ENCODE data around the gene EXOC6.

Gene EXOC6

GRCh38 chr10:92832998-92833650, 15.2 kb upstream of the EXOC6 start:
- in situ Hi-C loops (cut with HindIII; ENCODE audit: low sequenced_read_pairs): no loop called here

DNA sequence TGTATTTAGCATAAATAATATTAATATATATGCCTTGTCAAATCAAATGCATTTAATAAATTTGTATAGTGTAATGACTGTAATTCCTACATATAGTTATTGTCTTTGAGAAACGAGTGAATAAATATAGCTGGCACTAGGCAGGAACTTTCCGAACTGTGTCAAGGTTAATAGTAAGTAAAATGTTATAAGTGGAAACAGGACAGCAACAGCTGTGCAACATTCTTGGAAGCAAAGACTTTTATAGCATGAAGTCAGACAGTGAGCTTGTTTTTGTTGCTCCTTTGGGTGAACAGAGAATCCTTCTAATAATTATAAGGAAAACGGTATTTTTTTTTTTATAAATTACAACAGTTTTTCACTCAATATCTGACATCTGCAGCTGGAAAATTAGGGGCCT, 14.0 kb upstream of the EXOC6 start:
- in situ Hi-C loops (cut with HindIII; ENCODE audit: low sequenced_read_pairs): no loop called here

- in situ Hi-C loops (cut with HindIII; ENCODE audit: low sequenced_read_pairs): no loop called here
These were observed 13.3 kb upstream of the EXOC6 start for GRCh38 chr10:92834986-92835385.

- in situ Hi-C loops (cut with HindIII; ENCODE audit: low sequenced_read_pairs): no loop called here
These were observed 10.9 kb upstream of the EXOC6 start for GRCh38 chr10:92837456-92837855.

DNA sequence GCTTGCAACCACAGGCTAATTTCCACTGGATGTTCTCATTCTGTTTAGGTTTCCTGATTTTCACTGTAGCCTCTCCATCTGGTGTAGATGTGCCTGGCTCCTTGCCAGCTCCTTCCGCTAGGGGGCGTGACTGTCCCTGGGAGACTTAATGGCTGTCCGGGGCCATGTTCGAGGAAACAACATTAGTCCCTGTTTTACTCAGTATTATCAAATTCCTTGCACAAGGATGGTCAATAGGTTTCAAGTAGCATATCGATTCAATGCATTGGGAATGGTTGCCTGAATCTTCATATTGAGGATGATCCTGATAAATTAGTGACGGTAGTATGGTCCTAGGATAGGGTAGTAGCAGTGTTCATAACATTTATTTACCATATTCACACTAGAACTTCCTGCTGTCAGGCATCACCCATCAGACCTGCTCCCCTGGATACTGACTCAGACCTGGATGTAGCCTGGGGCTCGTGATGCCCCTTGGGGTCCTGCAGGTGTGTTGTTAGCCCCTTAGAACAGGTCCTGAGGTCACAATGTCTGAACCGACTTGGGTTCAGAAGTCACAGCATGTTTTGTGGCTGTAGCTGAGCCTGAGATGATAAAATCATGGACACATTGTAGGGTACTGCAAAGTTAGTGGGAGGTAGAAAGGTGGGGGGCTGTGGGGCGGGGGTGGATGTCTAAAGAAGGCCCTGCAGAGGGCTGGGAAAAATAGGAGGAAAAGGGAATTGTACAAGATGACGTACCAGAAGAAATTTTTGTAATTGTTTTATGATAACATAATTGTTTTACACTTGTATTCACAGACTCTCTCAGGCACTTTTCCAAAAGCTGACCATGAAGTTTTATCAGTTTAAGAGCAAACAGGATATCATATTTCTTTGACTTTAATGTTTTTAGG, 8.9 kb upstream of the EXOC6 start:
- in situ Hi-C loops (cut with HindIII; ENCODE audit: low sequenced_read_pairs): loop anchor here (10.0 kb wide), 1 partner anchor 335 kb away; no protein-coding TSS in a partner anchor

DNA sequence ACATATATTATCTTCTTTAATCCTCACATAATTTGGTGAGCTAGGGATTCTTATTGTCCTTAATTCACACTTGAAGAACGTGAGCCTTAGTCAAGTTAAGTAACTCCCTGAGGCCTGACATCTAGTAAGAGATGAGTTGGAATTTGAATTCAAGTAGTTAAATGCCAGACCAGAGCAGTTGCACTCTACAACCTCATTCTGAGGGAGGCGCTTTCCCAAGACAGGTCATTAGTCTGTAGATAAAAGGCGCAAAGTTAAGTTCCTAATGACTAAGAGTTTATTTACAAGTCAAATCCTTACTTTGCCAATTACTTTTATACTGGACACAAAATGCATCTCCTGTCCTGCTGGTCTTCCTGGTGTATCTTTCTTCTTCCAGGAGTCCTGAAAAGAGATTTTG, 3.6 kb upstream of the EXOC6 start:
- in situ Hi-C loops (cut with HindIII; ENCODE audit: low sequenced_read_pairs): loop anchor here (5.0 to 10.0 kb wide), 2 partner anchors 38 to 340 kb away; no protein-coding TSS in a partner anchor

DNA sequence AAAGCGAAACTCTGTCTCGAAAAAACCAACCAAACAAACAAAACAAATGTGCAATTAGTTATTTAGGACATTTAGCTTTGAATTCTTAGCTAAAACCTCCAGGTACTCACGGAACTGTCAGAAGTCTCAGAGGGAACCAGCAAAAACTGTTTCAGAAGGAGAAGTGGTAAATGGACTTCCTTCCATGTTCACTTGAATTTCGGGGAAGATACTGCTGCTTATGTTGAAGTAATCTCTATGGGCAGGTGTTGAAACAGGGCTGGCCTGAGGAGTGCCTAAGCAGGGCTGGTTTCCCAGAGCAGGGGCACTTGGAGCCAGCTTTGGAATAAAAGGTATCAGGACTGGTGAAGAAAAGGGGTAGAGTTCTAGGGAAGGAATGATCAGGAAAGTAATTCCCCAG, 2.4 kb upstream of the EXOC6 start:
- in situ Hi-C loops (cut with HindIII; ENCODE audit: low sequenced_read_pairs): loop anchor here (5.0 to 10.0 kb wide), 2 partner anchors 36 to 341 kb away; no protein-coding TSS in a partner anchor

- in situ Hi-C loops (cut with HindIII; ENCODE audit: low sequenced_read_pairs): loop anchor here (5.0 to 10.0 kb wide), 2 partner anchors 36 to 342 kb away; no protein-coding TSS in a partner anchor
These were observed 2.0 kb upstream of the EXOC6 start for GRCh38 chr10:92846344-92846743.

- in situ Hi-C loops (cut with HindIII; ENCODE audit: low sequenced_read_pairs): loop anchor here (5.0 to 10.0 kb wide), 2 partner anchors 35 to 342 kb away; no protein-coding TSS in a partner anchor
These were observed 1.5 kb upstream of the EXOC6 start for GRCh38 chr10:92846854-92847201.

GRCh38 chr10:92847202-92847864, 987 bp upstream of the EXOC6 start:
- in situ Hi-C loops (cut with HindIII; ENCODE audit: low sequenced_read_pairs): loop anchor here (5.0 to 10.0 kb wide), 2 partner anchors 35 to 343 kb away; no protein-coding TSS in a partner anchor

DNA sequence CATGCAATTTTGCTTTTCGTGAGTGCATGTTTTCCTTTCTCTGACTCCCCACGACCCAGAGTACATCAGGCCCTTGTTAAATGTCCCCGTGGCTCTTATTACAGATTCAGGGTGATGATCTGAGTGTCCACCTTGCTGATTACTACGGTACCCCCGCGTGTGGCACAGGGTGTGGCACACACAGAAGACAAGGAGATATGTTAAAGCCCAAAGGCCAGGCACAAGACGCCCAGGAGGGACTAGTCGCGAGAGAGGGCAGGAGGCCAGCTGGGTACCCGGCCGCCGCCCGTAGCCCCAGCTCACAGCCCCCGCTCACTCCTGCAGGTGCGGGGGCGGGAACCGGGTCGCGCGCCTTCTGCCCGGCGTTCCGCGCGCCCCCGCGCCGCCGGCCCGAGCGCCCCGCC, 281 bp upstream of the EXOC6 start:
- in situ Hi-C loops (cut with HindIII; ENCODE audit: low sequenced_read_pairs): loop anchor here (5.0 to 10.0 kb wide), 2 partner anchors 34 to 343 kb away; no protein-coding TSS in a partner anchor

DNA sequence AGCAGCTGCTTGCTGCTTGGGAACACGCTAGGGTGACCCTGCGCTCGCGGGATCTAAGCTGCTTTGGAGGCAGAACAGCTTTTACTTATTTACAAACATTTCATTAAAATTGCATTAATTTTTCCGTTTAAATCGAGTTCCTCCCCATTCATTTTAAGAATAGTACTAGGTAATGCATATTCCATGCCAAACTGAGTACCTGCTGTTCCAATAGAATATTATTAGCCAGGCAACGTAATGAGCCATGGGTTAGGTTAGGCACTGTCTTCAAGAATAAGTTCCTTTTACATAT, 860 bp downstream of the EXOC6 start:
- in situ Hi-C loops (cut with HindIII; ENCODE audit: low sequenced_read_pairs): loop anchor here (5.0 to 10.0 kb wide), 2 partner anchors 33 to 344 kb away; no protein-coding TSS in a partner anchor

DNA sequence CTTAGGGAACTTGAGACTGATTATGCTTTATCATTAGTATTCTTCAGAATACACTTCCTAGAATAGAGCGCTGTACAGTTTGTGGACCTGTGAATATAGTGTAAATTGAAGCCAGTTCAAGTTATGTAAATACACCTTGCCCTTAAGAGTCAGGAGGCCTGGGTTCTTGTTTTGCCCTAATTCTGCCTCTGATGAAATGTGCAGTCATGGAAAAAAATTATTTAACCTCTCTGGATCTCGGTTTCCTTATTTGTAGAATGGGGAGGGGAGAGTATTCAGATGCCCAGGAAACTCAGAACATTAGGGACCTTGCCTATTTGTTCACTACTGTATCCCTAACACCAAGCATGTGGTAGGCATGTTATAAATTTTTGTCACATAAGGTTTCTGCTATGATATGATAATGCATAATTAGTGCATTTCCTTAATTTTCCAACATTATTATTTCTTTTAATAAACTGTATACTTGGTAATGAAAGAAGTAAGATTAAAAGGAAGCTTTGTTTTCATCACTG, 1.3 kb downstream of the EXOC6 start:
- in situ Hi-C loops (cut with HindIII; ENCODE audit: low sequenced_read_pairs): loop anchor here (5.0 to 10.0 kb wide), 2 partner anchors 33 to 345 kb away; no protein-coding TSS in a partner anchor

- in situ Hi-C loops (cut with HindIII; ENCODE audit: low sequenced_read_pairs): no loop called here
These were observed 1.9 kb downstream of the EXOC6 start for GRCh38 chr10:92850185-92850584.

- in situ Hi-C loops (cut with HindIII; ENCODE audit: low sequenced_read_pairs): no loop called here
These were observed 2.7 kb downstream of the EXOC6 start for GRCh38 chr10:92851003-92851402.

- in situ Hi-C loops (cut with HindIII; ENCODE audit: low sequenced_read_pairs): no loop called here
These were observed 7.2 kb downstream of the EXOC6 start for GRCh38 chr10:92855560-92855959.

DNA sequence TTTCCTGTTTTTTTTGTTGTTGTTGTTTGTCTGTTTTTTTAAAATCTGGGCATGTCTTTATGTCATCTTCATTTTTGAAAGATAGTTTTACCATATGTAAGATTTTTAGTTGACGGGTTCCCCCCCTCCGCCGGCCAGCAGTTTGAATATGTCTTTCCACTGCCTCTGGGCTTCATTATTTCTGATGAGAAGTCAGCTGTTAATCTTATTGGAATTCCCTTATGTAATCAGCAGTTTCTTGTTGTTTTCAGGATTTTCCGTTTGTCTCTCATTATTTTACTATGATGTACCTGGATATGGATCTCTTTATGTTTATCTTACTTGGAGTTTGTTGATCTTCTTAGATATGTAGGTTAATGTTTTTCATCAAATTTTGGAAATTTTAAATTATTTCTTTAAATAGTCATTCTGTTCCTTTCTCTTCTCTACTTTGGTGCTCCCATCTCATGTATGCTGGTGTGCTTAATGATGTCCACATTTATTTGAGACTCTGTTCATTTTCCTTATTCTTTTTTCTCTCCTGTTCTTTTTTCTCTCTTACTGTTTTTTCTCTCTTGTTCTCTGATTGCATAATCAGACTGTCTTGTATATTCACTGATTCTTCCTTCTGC, 9.7 kb downstream of the EXOC6 start:
- in situ Hi-C loops (cut with HindIII; ENCODE audit: low sequenced_read_pairs): no loop called here

DNA sequence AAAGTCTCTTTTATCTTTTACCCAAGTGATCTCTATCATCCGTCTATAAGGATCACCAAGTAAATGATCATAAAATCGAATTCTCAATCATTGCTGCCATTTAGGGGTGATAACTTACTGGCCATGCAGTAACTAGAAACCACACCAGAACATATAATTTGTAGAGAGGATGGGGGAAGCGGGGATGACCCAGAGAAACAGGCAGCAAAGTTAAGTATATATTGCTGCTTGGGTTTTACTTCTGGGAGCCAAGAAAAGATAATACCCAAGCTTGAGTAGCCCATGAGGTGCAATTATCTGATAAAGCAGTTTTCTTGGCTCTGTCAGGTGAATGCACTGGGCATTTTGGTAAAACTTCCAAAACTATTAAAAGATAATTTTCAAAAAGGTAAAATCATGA, 18.9 kb downstream of the EXOC6 start:
- in situ Hi-C loops (cut with HindIII; ENCODE audit: low sequenced_read_pairs): no loop called here

DNA sequence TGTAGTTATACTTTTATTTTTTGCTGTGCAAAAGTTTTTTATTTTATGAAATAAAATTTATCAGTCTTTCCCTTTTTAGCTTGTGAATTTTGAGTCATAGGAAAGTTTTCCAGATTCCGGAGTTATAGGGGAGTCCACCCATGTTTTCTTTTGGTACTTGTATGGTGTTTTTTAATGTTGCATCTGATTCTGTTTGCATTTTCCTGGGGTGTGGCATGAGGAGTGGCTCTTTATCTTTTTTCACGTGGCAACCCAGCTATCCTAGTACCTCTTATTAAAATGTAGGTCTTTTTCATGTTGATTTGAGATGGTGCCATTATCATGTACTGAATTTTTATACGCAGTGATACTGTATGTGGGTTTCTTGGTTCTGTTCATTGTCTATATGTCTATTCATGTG, 19.7 kb downstream of the EXOC6 start:
- in situ Hi-C loops (cut with HindIII; ENCODE audit: low sequenced_read_pairs): no loop called here

GRCh38 chr10:92868557-92868956, 20.2 kb downstream of the EXOC6 start:
- in situ Hi-C loops (cut with HindIII; ENCODE audit: low sequenced_read_pairs): no loop called here

DNA sequence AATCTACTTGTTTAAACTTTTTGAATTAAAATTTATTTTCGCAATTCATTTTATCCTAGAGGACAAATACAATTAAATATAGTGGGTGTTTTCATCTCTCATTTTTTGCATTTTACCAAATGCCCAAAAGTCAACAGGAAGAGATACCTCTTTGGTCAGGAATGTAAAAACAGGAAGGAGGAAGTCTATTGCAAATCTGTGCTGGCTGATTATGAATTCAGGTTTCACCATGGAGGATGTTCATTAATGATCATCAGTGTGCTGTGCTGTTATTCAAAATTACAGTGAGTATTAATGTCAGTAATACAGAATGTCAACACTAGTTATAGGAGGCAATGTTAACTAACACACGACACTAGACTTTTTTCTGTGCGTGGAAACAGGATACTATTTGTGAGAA, 24.7 kb downstream of the EXOC6 start:
- in situ Hi-C loops (cut with HindIII; ENCODE audit: low sequenced_read_pairs): no loop called here
